ENCODE results near the gene ACTN3. TPM values are rescaled to one million over a fixed set of nuclear protein-coding genes. Genes with fewer than 3 reads are reported as not detected.

ACTN3 gene
- total RNA-seq, 1 experiment from 2014 or later: not detected

- intact Hi-C loops (cut with micrococcal nuclease): no loop called here
- ChIA-PET CTCF (interaction anchor here (0.7 to 1.2 kb wide), 2 partner anchors 85 to 104 kb away, joined by 3 read pairs; no protein-coding TSS in a partner anchor), POLR2A (interaction anchor here (0.8 to 5.2 kb wide), 7 partner anchors 9 to 835 kb away, joined by 3 to 38 read pairs (median 9); partner anchors contain the start of genes ACTN3, CTSF, RBM14 and RBM4)
- peak overlapping the region; percentile 96 for H3K27ac Mint-ChIP-seq (ENCODE audit: low read depth, unreplicated experiment)
- H3K4me1 Mint-ChIP-seq (ENCODE audit: insufficient read depth, unreplicated experiment): peaks cover 5% of the 10 kb centered on the region
- no peak for TF ChIP-seq CTCF (IDR thresholded peaks at IDR 0.05; ENCODE audit: unreplicated experiment)
- DNase-seq (ENCODE audit: unreplicated experiment): no peak
- peaks cover 4% of the 10 kb centered on the region for H3K36me3 Mint-ChIP-seq (ENCODE audit: insufficient read depth, unreplicated experiment)
- H3K4me3 Mint-ChIP-seq (ENCODE audit: unreplicated experiment): peak overlapping the region; percentile 94
- no peaks in the 10 kb centered on the region for H3K27me3 Mint-ChIP-seq (ENCODE audit: insufficient read depth, unreplicated experiment)
- no peaks in the 10 kb centered on the region for H3K9me3 Mint-ChIP-seq (ENCODE audit: unreplicated experiment)
- BruUV-seq (replicated peaks): TSS peak; percentile 59
Measured at GRCh38 chr11:66593303-66593635, 46.6 kb downstream of the ACTN3 start.

- no TSS peak for BruUV-seq (replicated peaks)
- POLR2A ChIA-PET: interaction anchor here (0.7 to 5.2 kb wide), 6 partner anchors 9 to 84 kb away, joined by 3 to 38 read pairs (median 8); partner anchors contain the start of genes ACTN3, CTSF, RBM14 and RBM4B
Measured at GRCh38 chr11:66593650-66594049, 46.9 kb downstream of the ACTN3 start.

GRCh38 chr11:66595245-66595904 is 48.7 kb downstream of the ACTN3 start:
- Mint-ChIP-seq H3K4me3 (ENCODE audit: unreplicated experiment) (no peak overlapping the region), H3K36me3 (ENCODE audit: insufficient read depth, unreplicated experiment) (peaks cover 10% of the 10 kb centered on the region), H3K27me3 (ENCODE audit: insufficient read depth, unreplicated experiment) (no peaks in the 10 kb centered on the region), H3K27ac (ENCODE audit: low read depth, unreplicated experiment) (no peak overlapping the region), H3K9me3 (ENCODE audit: unreplicated experiment) (no peaks in the 10 kb centered on the region), H3K4me1 (ENCODE audit: insufficient read depth, unreplicated experiment) (peaks cover 5% of the 10 kb centered on the region)
- POLR2A ChIA-PET: interaction anchor here (0.8 to 5.2 kb wide), 4 partner anchors 12 to 49 kb away, joined by 4 to 38 read pairs (median 8); partner anchors contain the start of genes ACTN3, RBM14 and ZDHHC24
- no peak for DNase-seq (ENCODE audit: unreplicated experiment)
- CTCF ChIA-PET: interaction anchor here (0.6 to 1.3 kb wide), 2 partner anchors 12 to 17 kb away, joined by 3 read pairs; no protein-coding TSS in a partner anchor
- no TSS peak for BruUV-seq (replicated peaks)
- intact Hi-C loops (cut with micrococcal nuclease): no loop called here
- TF ChIP-seq CTCF (IDR thresholded peaks at IDR 0.05; ENCODE audit: unreplicated experiment): no peak

More at GRCh38 chr11:66593650-66594049, 46.9 kb downstream of the ACTN3 start:
- H3K27me3 Mint-ChIP-seq (ENCODE audit: insufficient read depth, unreplicated experiment): no peaks in the 10 kb centered on the region
- H3K9me3 Mint-ChIP-seq (ENCODE audit: unreplicated experiment): no peaks in the 10 kb centered on the region
- intact Hi-C loops (cut with micrococcal nuclease): no loop called here
- H3K27ac Mint-ChIP-seq (ENCODE audit: low read depth, unreplicated experiment): peak overlapping the region; percentile 96
- H3K36me3 Mint-ChIP-seq (ENCODE audit: insufficient read depth, unreplicated experiment): peaks cover 4% of the 10 kb centered on the region
- H3K4me1 Mint-ChIP-seq (ENCODE audit: insufficient read depth, unreplicated experiment): peaks cover 5% of the 10 kb centered on the region
- CTCF ChIA-PET: interaction anchor here (0.5 to 1.2 kb wide), 3 partner anchors 24 to 85 kb away, joined by 3 to 4 read pairs (median 3); no protein-coding TSS in a partner anchor
- no peak for DNase-seq (ENCODE audit: unreplicated experiment)
- peak overlapping the region; percentile 94 for H3K4me3 Mint-ChIP-seq (ENCODE audit: unreplicated experiment)
- no peak for TF ChIP-seq CTCF (IDR thresholded peaks at IDR 0.05; ENCODE audit: unreplicated experiment)

- ChIA-PET POLR2A (interaction anchor here (0.5 to 0.8 kb wide), 2 partner anchors 54 to 228 kb away, joined by 3 read pairs; partner anchors contain the start of gene ZDHHC24), CTCF (interaction anchor here (0.6 kb wide), 1 partner anchor 9 kb away, joined by 3 read pairs; no protein-coding TSS in a partner anchor)
Measured at GRCh38 chr11:66598993-66599392, 52.3 kb downstream of the ACTN3 start.

More at GRCh38 chr11:66598993-66599392, 52.3 kb downstream of the ACTN3 start:
- Mint-ChIP-seq H3K4me3 (ENCODE audit: unreplicated experiment) (no peak overlapping the region), H3K36me3 (ENCODE audit: insufficient read depth, unreplicated experiment) (peaks cover 10% of the 10 kb centered on the region), H3K9me3 (ENCODE audit: unreplicated experiment) (no peaks in the 10 kb centered on the region), H3K27me3 (ENCODE audit: insufficient read depth, unreplicated experiment) (no peaks in the 10 kb centered on the region), H3K27ac (ENCODE audit: low read depth, unreplicated experiment) (no peak overlapping the region), H3K4me1 (ENCODE audit: insufficient read depth, unreplicated experiment) (peaks cover 11% of the 10 kb centered on the region)
- intact Hi-C loops (cut with micrococcal nuclease): no loop called here
- no peak for DNase-seq (ENCODE audit: unreplicated experiment)
- no TSS peak for BruUV-seq (replicated peaks)
- TF ChIP-seq CTCF (IDR thresholded peaks at IDR 0.05; ENCODE audit: unreplicated experiment): no peak
